Measurements from ENCODE around the gene BAG5.
A peak's percentile ranks its signal among the peaks of the same experiment; 100 is the strongest.
"Not testable (repeated sequence)": the region's sequence is repeated elsewhere in the genome, so short reads cannot be mapped to it uniquely, and the experiment has no call there.

BAG5 gene

DNA sequence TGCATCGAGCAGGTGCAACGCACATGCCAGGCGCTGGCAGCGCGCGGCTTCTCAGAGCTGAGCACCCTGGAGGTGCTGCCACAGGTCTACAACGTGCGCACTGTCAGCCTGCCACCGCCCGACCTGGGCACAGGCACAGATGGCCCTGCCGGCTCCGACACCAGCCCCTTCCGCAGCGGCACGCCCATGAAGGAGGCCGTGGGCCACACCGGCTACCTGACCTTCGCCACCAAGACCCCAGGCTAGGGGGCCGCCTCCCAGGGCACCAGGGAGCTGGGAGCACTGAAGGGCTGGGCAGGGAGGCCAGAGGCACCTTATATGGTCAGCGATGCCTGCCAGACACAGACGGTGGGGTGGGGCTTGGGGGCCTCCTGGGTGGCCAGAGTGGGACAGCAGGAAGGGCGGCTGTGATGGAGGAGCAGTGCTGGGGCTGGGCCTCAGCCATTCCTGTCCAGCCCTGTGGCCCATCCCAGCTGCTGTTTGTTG lies 27.8 kb downstream of the BAG5 start:
- DNase-seq (ENCODE audit: low read depth in 2 of 2), result no peak

DNA sequence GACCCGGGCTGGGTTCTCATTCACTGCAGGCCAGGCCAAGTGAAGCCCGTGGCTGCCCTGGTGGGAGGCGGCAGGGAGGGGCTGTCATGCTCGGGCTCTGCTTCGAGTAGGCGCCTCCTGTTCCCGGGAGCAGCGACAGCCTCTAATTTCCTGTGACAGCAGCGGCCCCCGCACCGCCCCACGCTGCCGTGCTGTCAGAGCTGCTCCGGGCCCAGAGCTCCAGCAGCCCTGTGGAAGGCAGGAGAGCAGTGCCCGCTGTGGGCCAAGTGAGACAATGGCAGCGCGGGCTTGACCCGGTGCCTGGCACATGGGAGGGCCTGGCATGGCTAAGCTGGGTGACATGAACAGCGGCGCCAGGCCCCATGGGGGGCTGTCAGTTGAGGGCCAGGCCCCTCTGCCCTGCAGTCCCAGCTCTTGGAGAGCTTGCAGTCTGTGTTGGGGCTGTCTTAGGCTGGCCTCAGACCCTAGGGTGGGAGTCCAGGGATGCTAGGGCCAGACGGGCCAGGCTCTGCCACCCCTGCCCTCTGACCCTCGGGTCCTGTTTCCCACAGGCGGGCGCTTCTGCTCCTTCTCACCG lies 28.4 kb downstream of the BAG5 start:
- no peak for DNase-seq (ENCODE audit: low read depth in 2 of 2)

DNA sequence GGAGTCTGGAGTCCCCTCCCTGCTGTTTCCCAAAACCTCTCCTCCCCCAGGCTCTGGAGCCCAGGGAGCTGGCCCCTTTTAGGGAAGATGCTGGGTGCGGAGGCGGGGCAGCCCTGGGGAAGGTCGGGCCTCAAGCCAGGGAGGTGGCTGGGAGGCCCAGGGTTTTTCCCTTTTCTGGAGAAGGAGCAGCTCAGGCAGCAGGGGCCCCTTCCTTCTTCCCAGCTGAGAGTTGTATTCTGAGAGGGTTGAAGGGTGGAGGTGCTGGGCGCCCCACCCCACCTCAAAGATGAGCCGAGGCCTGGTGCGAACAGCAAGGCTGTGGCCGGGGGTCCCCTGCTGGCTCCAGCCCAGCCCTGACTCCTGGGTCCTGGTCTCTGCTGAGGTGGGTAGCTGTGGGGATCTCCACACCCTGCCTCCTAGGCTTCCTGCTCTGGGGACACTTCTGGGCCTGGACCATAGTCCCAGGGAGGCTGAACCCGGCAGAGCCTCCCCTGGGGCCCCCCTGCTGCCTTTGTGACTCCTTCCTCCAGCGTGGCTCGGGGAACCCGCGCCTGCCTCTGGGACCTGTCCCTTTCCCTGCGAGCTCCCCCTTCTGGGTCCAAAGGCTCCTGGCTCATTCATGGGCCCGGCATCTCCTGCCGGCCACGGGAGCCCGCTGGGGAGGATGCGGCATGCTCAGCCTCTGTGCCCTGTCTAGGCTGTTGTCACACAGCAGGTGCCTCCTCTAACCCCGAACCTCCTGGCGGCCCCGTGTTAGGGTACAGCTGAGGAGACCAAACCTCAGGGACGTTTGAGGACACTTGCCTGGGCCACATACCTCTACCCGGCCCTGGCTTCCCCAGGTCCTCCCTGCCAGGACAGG lies 29.1 kb downstream of the BAG5 start:
- DNase-seq (ENCODE audit: low read depth in 2 of 2), result no peak

DNA sequence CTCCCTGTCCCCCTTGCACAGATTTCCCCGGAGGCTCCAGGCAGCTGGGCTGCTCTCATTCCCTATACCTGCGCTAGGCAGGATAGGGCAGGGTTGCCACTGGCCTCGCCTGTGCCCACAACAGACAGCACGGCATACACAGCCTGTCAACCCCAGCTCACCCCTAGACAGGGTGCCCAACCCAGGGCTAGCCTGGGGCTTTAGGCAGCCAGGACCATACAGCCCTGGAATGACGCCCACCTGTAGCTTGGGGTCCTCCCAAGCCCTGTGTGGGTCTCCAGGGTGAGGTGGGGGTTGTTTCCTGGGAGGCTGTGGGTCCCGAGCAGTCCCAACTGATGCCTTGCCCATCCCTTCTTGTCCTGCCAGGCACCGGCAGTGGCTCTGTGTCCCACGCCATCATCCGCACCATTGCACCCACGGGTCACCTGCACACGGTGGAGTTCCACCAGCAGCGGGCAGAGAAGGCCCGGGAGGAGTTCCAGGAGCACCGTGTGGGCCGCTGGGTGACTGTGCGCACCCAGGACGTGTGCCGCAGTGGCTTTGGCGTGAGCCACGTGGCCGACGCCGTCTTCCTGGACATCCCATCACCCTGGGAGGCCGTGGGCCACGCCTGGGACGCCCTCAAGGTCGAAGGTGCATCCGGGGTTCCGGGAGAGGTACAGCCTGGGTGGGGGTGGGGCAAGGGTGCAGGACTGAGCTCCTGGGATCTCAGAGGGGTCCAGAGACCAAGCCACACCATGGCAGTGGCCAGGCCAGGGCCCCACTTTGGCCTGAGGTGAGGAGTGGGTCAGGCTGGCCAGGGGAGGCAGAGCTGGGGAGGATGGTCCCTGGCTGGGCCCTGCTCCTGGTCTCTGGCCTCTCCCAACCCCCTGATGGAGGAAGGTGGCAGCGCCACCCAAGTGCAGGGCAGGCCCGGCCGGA lies 30.0 kb downstream of the BAG5 start:
- no peak for DNase-seq (ENCODE audit: low read depth in 2 of 2)

DNA sequence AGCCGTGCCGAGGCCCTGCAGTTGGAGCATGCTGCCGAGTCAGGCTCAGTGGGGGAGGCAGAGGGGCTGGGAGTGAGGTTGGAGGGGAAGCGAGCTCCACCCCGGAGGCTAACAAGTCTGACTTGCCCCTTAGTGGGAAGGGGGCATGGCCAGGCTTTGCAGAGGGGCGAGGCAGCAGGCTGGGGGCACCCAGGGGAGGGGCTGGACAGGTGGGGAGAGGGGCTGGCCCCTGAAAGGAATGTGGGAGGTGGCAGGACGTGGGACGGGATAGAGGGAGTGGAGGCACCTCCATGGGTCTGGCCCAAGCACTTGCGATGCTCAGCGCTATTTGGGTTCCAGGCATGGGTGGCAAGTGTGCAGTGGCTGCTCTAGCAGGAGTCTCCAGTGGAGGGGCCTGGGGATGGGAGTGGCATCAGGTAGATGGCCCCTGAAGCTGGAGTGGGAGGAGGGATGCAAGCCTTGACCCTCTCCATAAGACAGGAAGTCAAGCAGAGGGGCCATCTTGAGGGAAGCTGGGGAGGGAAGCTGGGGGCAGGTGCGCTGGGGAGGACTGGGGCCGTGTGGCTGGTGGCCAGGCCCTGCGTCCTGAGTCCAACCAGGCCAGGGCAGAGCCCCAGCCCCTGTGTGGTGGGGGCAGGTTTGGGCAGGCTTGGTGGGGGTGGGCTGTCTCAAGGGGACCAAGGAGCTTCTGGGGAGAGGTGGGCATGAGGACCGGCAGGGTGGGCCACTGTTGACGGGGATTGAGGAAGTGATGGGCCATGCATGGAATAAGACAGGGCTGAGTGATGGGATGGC lies 30.8 kb downstream of the BAG5 start:
- DNase-seq (ENCODE audit: low read depth in 2 of 2), result no peak

DNA sequence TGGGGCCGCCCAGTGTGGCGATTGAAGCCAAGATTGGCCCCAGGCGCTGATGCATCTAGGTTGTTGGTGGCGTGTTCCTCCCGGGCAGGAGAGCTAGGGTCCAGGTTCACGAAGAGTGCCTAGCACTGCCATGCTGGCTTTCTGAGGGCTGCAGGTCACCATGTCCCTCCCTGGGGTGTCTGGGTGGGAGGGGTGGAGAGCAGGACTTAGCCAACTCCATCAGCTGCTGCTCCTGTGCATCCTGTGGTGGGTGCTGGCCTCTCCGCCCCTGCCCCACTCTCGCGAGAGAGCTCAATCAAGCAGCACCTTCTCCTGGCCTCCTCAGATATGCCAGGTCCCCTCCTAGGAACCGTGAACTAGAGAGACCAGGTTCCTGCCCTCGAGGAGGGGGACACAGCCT lies 31.6 kb downstream of the BAG5 start:
- no peak for DNase-seq (ENCODE audit: low read depth in 2 of 2)

DNA sequence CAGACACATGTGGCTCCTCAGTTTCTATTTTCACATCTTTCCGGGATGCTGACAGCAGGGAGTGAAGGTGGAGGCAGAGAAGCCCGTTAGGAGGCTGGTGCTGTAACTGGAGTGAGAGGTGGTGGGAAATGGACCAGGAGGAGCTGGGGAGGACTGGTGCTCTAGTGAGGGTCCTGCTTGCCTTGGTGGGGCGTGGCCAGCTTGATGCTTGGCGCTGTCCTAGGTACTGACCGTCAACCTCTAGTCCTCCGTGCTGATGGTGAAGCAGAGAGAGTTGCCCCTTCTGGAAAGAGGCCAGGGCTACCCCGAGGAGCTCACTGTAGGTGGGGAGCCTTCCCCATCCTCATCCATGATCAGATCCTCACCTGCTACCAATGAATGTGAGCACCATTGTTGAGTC lies 32.1 kb downstream of the BAG5 start:
- DNase-seq (ENCODE audit: low read depth in 2 of 2), result no peak

DNA sequence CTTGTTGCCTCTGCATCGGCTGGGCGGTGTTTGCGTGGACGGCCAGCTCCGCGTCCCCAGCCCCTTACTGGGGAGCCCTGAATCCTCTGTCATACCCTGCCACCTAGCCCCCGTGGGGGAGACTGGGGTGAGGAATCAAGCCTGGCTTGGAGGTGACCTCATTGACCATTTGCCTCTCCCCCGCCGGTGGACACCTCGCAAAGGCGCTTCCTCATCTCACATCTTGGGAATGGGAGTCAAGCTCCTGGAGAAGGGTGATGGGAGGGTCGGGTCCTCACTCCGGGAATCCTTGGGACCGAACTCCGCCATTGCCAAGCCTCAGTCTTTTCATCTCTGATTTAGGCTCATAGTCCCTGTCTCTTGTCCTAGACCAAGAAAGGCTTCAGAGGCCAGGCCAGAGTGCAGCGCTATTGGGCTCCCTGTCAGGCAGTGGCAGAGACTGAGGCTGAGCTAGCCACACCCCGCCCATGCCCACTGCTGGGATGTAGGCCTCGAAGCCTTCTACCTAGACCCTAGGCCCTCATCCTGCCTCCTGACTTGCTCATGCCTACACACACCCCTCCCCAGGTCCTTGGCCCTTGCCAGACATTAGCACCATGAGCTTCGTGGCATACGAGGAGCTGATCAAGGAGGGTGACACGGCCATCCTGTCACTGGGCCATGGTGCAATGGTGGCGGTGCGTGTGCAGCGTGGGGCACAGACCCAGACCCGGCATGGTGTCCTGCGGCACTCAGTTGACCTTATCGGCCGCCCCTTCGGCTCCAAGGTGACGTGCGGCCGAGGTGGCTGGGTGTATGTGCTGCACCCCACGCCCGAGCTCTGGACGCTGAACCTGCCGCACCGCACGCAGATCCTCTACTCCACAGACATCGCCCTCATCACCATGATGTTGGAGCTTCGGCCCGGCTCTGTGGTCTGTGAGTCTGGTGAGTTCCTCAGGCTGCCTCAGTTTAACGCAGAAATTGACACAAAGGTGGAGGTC lies 32.8 kb downstream of the BAG5 start:
- DNase-seq (ENCODE audit: low read depth in 2 of 2), result no peak

DNA sequence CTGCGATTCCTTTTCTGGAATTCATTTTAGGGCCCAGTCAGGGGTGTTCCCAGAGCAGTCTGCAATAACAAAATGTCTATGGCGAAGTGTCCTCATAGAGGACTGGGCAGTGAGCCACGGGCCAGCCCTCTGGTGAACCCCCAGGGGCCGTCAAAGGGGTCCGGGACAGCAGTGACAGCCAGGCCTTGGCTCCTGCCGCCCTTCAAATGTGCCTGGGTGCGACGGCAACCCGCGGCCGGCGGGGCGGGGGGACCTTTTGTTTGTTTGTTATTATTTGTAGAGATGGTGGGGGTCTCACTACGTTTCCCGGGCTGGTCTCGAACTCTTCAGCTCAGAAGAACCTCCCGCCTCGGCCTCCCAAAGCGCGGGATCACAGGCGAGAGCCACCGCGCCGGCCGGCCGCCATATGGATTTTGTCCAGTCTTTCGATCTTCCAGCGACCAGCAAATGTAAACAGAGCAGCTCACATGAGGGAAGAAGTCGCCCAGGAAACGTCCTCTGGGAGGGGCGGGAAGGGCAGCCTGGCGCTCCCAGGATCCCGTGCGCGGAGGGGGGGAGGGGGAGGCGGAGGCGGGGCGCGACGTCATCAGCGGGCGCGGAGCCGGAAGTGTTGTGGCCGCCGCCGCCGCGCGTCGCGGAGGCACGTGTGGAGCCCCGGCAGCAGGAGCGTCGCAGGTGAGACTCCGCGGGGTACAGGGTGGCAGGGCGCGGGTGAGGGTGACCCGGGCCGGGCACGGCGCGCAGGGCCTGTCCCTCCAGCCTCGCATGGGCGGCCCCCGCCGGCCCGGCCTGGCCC lies 33.7 kb downstream of the BAG5 start, which contains the start of gene TRMT61A:
Gene TRMT61A (plus strand): TSS at position 610 of the 796 bp plus-strand sequence. CDS start 783 bp downstream, outside the sequence.
- DNase-seq (ENCODE audit: low read depth in 2 of 2), result peak; percentile 62 to 68

DNA sequence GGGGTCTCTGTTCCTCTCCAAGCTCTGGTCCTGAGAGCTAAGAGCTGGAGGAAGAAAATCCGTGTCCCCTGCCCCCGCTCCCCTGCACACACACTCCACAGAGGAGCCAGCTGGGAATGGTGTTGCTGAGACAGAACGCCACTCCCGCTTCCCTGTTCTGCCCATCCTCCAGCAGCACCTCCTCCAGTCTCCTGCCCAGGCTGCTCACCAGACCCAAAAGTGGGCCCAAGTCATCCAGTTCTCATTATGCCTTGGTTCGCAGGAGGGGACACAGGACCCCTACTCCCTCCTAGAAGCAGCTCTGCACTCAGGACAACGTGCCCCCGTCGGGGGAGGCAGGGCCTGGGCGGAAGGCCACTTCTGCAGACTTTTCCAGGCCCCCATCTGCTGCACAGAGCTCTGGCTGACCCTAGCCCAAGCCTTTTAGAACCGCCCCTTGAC lies 34.3 kb downstream of the BAG5 start:
- no peak for DNase-seq (ENCODE audit: low read depth in 2 of 2)

DNA sequence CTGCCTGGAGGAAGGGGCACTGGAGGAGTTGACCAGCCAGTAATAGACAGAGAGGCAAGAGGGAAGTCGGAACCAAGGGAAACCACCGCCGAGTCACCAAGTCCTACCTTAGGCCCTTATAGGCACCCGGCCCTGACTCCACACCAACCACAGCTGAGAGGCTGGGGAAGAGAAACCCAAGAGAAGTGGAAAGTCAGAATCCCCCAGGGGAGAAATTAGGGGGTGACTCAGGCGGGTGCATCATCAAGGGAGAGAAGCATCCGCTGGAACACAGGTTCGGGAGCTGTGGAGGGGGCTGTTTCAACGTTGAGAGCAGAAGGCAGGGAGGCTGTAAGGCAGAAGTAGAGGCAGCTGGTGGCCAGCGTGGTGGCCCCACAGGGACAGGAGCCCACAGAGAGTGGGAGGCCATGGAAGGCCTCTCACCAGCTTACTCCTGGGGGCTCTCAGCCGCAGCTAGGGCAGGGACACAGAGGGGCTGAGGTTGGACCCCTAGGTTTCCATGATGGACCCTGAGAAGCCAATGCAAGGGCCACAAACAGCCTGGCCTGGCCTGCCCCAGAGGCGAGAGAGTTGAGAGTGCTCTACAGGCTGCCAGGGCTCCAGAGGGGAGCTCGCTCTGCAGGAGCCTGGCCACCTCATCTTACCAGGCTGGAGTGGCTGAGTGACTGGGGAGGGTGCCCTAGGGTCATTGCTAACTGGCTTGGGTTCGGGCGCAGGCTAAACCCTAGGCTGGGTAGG lies 34.9 kb downstream of the BAG5 start:
- peak; percentile 25 to 36 for DNase-seq (ENCODE audit: low read depth in 2 of 2)

DNA sequence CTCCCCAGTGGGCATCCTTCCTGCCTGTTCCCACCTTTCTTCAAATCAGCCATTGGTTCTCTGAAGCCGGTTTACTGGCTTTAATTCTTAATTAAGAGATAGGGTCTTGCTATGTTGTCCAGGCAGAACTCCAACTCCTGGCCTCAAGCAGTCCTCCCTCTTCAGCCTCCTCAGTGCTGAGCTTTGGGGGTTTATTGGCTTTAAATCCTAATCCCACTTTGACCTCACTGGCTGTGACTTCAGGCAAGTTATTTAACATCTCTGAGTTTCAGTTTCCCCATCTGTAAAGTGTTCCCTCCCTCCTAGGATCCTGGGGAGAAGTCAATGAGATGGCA lies 35.6 kb downstream of the BAG5 start:
- DNase-seq (ENCODE audit: low read depth in 2 of 2), result no peak

DNA sequence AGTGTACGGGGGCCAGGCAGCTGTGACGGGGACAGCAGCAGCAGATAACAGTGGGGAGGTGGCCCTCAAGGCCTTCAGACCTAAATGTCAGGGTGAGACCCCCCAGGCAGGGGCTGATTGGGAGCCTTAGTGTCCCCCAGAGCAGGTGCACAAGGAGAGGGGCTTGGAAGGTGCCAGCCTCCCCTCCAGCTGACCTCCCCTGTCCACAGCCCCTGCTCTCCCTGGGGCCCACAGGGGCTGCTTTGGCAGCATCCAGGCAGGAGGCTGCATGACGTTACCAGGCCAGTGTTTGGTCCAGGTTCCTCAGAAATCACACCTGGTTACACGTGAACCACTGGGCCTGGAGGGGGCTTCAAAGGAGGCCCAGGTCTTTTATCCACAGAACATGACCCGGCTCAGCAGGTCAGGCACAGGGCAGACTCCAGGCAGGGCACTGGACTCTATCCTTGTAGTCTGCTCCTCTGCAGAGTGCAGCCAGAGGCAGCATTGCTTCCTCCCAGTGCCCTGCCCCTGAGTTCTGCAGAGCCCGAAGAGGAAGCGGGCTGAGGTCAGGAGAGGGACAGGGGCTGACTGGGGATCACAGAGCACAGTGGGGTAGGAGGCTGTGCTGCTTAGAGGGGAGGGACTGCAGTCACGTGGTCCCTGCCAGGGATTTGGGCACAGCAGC lies 36.1 kb downstream of the BAG5 start:
- DNase-seq (ENCODE audit: low read depth in 2 of 2), result no peak

DNA sequence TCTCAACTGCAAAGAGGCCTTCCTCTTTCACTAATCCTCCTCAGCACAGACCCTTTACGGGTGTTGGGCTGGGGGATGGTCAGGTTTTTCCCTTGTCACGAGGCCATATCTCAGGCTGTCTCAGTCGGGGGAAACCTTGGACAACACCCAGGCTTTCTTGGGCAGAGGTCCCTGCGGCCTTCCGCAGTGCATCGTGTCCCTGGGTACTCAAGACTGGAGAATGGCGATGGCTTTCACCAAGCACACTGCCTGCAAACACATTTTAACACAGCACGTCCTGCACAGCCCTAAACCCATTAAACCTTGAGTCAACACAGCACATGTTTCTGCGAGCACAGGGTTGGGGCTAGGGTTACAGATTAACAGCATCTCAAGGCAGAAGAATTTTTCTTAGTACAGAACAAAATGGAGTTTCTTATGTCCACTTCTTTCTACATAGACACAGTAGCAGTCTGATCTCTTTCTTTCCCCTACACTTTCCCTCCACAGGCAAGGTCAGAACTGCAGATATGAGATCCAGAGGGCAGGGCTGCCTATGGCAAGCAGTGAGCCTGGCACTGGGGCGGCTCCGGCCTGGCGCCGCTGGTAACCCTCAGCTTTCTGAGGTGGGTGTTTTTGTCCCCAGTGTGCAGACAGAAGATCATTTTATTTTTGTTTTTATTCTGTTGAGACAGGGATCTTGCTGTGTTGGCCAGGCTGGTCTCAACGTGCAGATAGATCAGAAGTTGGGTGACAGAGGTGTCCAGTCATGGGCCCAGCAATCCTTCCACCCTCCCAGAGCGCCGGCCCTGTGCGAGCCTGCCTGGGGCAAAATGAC lies 36.8 kb downstream of the BAG5 start:
- DNase-seq (ENCODE audit: low read depth in 2 of 2), result not testable (repeated sequence)

DNA sequence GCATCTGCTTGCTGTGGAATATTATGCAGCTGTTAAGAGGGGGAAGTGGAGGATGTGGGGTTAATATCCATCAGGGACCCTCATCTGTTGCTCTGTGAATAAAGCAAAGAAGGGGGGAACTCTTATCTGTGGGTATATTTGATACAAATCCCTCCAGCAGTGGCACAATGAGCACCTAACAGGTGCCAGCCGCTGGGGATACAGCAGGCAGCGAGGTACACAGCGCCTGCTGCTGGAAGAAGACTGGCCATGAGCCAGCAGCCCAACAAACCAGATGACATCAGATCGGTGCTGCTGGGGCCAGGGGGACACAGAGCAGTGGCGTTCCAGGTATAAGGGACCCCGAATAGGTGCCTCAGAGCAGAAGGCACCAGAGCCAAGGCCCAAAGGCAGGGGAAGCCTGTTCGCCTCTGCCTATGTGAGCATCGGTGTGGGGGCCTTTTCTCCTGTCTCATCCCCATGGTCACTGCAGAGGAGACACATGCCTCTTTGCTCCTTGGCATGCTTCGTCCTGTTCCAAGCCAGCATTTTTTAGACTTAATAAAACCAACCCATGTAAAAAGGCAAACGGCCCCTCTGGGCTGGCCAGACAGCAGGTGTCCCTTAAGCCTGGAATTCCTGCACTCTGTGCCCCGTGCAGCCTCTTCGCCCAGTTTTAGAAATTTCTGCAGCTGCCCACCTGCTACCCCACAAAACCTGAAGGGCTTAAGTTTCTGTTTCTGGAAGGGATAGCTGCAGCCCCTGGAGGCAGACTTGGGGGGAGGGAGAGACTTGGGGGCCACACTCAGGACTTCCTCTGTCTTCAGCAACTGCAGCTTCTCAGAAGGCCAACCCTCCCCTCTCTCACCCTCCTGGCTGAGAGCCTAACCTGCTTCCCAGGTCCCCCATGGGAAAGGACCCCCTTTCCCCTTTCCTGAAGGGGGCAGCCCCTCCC lies 38.2 kb downstream of the BAG5 start:
- no peak for DNase-seq (ENCODE audit: low read depth in 2 of 2)

DNA sequence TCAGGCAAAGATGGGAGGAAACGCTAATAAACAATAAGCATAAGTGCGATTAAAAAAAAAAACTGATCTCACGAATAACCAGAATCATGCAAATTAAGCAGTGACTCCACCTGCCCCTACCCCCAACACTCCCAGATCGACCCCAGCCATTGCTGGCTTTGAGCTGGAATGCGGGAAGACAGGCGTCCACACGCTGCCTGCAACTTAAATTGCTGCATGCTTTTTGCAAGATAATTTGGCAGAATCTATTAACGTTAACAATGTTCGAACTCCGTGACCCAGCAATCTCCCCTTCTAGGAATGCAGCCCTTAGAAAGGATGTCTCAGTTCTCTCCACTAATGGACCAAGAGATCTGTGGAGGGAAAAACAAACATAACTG lies 38.9 kb downstream of the BAG5 start:
- no peak for DNase-seq (ENCODE audit: low read depth in 2 of 2)

All from stimulated activated CD8-positive, alpha-beta memory T cell treated with anti-CD3 and anti-CD28 coated beads, Interleukin-2, amount 100 ng/mL, for 48 hours (primary cell).